Measurements from ENCODE around the gene NOX5.
"Not testable (repeated sequence)": the region's sequence is repeated elsewhere in the genome, so short reads cannot be mapped to it uniquely, and the experiment has no call there.

Gene NOX5, protein sequence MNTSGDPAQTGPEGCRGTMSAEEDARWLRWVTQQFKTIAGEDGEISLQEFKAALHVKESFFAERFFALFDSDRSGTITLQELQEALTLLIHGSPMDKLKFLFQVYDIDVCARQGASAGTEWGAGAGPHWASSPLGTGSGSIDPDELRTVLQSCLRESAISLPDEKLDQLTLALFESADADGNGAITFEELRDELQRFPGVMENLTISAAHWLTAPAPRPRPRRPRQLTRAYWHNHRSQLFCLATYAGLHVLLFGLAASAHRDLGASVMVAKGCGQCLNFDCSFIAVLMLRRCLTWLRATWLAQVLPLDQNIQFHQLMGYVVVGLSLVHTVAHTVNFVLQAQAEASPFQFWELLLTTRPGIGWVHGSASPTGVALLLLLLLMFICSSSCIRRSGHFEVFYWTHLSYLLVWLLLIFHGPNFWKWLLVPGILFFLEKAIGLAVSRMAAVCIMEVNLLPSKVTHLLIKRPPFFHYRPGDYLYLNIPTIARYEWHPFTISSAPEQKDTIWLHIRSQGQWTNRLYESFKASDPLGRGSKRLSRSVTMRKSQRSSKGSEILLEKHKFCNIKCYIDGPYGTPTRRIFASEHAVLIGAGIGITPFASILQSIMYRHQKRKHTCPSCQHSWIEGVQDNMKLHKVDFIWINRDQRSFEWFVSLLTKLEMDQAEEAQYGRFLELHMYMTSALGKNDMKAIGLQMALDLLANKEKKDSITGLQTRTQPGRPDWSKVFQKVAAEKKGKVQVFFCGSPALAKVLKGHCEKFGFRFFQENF

DNA sequence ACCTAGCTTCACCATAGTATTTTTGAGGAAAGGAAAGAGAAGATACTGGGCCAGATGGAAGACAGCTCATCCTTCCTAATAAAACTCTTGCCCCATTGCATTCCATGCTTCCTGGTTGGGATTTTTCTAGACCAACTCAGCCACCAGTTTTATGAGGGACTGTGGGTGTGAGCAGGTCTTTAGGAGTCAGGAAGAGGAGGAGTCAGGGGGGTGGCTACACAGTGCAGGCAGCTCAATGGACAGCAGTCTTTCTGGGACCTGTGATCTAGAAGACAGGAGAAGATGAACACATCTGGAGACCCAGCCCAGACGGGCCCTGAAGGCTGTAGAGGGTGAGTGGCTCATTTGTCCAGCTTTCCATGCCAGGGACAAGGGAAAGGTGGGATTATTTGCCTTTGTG is at the start of gene NOX5:
TSS of gene NOX5 (plus strand) at position 242 of the 400 bp plus-strand sequence. CDS start at position 283, 41 bp downstream.
- no peak for DNase-seq (ENCODE audit: low read depth in 2 of 2)

DNA sequence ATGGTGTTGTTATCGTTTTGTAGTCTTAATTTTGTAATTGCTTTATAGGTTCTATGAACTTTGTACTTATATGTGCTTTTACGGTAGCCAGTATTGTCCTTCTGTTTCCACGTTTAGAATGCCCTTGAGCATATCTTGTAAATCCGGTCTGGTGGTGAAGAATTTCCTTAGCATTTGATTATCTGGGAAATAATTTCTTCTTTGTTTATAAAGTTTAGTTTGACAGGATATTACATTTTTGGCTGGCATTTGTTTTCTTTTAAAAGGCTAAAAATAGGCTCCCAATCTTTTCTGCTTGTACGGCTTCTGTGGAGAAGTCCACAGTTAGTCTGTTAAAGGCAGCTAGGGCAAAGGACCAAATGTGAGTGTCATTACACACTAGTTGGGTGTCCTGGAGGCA is 47.5 kb upstream of the NOX5 start:
- no peak for DNase-seq (ENCODE audit: low read depth in 2 of 2)

DNA sequence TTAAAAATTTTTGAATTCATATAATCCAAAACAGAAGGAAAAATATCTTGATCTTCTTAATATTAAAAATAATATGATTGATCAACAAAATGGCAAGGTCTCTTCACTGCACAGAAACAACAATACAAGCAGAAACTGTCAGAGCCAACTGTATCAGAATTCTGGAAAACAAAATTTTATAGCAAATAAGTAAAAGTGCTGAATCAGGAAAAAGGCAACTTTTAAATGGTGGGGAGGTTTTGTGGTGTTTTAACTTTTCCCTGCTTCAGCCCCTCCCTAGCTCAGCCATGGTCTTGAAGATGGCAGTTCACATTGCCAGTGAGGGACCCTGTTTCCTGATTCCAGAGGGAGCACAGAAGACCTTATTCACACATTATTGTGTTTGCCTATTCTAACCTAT is 46.5 kb upstream of the NOX5 start:
- no peak for DNase-seq (ENCODE audit: low read depth in 2 of 2)

DNA sequence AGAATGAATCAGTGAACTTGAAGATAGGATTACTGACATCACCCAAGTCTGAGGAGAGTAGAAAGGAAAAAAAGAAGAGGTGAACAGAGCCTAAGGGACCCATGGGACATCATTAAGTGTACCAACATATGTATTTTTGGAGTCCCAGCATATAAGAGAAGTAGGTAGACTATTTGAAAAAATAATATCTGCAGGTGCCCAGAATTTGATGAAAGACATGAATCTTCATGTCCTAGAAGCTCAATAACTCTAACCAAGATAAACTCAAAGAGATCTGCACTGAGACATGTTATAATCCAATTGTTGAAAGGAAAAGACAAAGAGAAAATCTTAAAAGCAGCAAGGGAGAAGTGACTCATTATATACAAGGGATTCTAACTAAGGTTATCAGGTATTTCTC is 45.2 kb upstream of the NOX5 start:
- no peak for DNase-seq (ENCODE audit: low read depth in 2 of 2)

DNA sequence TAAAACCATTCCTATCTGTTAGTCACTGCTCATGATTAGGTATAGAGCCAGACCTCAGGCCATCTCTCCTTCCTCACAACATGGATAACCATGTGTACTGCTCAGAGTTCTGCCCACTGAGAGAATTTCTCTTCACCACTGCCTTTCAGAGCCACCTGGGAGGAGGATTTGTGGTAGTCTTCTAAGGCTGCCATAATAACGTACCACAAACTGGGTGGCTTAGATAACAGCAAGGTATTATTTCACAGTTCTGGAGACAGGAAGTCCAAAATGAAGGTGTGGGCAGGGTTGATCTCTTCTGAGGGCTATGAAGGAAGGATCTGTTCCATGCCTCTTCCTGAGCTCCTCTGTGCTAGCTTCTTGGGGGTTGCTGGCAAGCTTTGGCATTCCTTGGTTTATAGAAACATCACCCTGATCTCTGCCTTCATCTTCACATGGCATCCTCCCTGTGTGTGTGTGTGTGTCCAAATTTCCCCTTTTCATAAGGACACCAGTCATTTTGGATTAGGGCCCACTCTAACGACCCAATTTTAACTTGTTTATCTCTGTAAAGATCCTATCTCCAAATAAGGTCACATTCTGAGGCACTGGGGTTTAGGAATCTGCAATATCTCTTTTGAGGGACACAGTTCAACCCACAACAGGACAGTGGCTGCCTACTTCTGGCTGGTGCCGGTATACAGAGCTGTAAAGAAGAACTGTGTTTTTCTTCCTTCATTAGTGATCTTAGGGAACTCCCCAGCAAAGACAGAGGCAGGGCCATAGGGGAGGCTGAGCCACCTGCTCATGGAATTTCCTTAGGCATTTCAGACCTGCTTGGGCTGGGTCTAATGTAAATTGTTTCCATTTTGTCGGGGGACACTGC is 42.1 kb upstream of the NOX5 start:
- DNase-seq (ENCODE audit: low read depth in 2 of 2) = no peak

DNA sequence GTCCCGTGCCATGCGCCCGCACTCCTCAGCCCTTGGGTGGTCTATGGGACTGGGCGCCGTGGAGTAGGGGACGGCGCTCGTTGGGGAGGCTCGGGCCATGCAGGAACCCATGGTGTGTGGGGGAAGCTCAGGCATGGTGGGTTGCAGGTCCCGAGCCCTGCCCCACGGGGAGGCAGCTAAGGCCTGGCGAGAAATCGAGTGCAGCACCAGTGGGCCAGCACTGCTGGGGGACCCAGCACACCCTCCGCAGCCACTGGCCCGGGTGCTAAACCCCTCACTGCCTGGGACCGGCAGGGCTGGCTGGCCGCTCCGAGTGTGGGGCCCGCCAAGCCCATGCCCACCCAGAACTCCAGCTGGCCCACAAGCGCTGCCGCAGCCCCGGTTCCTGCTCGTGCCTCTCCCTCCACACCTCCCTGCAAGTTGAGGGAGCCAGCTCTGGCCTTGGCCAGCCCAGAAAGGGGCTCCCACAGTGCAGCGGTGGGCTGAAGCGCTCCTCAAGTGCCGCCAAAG is 38.8 kb upstream of the NOX5 start:
- not testable (repeated sequence) for DNase-seq (ENCODE audit: low read depth in 2 of 2)

DNA sequence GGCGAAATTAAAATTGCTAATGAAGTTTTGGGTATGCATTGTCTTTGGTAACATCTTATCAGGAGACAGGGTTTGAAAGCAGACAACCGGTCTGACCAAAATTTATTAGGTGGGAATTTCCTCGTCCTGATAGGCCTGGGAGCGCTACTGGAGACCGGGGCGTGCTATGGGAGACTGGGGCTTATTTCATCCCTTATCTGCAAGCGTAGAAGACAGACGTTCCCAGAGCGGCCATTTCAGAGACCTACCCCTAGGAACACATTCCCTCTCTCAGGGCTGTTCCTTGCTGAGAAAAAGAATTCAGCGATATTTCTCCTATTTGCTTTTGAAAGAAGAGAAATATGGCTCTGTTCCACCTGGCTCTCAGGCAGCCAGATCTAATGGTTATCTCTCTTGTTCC is 37.1 kb upstream of the NOX5 start:
- not testable (repeated sequence) for DNase-seq (ENCODE audit: low read depth in 2 of 2)

DNA sequence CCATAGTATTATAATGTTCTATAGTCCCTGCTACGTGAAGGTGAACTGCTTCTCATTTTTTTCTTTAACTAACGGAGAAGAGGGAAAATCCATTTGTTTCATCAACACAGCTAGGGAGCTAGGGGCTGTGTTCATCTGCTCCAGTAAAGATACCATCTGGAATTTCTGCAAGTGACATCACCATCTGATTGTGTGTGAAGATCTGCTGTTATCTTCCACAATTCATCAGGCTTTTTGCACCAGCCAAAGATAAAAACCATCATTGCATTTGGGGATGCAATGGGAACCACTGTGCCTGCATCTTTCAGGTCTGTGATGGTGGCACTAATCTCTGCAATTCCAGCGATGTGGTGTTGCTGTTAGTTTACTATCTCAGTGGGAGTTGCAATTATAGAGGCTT is 35.5 kb upstream of the NOX5 start:
- DNase-seq (ENCODE audit: low read depth in 2 of 2) = no peak

DNA sequence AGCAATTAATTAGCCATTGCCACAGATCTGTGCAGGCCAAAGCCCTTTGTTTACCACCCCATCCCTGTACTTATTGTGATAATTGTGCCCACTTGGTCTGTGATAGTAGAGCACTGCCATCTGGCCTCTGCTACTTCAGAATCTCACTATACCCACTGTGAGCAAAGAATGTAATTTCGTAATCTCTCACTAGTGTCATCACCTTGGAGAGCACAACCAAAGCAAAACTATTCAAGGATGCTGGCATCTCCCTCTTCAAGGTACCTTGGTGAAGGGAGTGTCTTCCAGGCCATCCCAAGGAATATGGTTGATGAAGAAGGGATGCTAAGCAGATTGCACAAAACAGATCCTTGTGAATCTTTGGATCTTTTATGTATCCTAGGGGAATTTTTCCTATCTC is 34.7 kb upstream of the NOX5 start:
- DNase-seq (ENCODE audit: low read depth in 2 of 2) = no peak

DNA sequence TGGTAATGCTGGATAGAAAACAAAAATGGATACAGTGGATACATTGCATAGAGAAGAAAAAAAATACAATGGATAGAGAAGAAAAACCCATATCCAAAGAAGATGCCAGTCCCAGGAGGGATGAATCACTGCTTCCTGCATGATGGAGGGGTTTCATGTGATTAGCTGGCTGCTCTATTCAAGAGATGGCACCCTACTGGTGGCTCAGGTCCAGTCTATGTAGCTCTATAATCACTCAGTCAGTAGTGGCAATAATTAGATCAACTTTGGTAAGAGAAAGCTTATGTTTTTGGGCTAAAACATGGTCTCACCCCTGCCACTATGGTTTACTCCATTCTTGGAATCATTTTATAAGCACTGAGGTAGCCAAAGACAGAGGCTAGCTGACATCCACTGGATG is 33.7 kb upstream of the NOX5 start:
- no peak for DNase-seq (ENCODE audit: low read depth in 2 of 2)

DNA sequence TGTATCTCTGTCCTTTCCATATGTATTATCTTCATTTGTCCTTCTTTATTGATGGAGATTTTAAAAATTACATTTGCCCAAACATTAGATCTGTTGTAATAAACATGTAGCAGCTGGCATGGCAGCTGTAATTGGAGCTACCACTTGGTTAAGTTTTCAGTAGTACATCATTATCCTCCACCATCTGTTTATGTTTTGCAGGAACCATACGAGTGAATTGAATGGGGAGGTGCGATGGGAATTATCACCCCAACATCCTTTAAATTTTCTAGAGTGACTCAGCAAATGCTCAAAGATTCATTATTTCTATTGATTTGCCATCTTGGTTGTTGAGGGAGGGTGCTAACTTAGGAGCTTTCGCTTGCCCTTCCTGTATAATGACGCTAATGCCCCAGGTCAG is 32.6 kb upstream of the NOX5 start:
- DNase-seq (ENCODE audit: low read depth in 2 of 2) = no peak

DNA sequence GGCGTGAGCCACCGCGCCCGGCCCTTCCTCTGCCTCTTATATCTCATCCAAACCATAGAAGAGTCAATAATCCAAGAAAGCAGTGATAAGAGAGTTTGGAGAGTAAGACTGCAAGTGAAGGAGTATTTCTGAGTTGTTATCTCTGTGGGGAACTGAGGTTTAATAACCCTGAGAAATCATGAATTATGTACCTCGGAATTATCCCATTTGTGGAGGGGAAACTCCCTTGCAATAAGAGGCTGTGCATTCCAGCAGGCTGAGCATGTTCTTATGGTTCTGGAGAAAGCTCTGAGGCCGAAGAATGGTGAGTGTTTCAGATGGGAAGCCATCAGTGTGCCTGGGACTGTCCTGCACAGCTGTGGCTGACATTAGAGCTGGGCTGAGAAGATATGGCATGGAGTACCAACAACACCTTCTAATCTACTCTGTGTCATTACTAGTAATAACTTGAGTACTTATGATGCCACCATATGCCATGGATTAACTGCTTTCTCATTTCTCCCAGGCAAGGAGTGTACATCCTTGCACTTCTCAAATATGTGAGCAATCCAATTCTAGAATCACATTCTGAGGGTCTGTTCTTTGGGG is 31.4 kb upstream of the NOX5 start:
- DNase-seq (ENCODE audit: low read depth in 2 of 2) = no peak

DNA sequence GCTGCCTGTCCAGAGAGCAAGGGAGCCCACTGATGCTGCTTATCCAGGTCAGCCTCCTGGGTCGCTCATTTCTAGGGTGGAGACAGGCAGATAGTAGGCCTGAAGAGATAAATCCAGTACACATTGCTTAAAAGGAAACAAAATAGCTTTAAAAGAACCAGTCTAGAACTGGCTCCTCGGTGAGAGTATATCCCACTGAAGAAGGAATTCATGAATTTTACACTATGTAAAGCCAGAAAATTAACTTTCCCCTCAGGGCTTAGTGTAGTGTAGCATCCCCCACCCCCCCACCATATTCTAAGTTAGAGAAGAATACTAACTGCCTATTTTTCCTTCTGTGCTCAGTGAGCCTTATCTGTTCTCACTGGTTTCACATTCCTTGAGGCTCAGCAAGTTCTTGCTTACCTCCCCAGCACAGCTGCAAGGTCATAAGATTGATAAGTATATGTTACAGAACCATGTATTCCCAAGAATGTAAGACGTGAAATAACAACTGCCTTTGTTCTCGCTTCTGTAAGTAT is 30.5 kb upstream of the NOX5 start:
- no peak for DNase-seq (ENCODE audit: low read depth in 2 of 2)

DNA sequence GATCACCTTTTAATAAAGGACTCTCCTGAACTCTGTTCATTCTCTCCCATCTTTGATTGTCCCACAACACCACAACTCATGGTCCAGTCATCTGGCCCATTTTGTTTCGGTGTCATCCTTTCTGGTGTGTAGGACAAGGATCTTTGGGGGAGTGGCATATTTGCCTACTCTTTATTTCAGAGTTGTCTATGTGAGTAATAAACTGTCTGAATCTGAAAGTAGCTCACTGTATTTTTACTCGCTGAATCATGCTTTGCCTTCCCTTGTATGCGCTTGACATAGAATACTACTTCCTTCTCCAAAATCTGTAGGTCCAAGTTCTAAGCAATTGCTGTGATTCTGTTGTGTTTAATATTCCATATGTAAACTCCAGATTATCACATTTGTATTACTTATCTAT is 29.9 kb upstream of the NOX5 start:
- DNase-seq (ENCODE audit: low read depth in 2 of 2) = no peak

DNA sequence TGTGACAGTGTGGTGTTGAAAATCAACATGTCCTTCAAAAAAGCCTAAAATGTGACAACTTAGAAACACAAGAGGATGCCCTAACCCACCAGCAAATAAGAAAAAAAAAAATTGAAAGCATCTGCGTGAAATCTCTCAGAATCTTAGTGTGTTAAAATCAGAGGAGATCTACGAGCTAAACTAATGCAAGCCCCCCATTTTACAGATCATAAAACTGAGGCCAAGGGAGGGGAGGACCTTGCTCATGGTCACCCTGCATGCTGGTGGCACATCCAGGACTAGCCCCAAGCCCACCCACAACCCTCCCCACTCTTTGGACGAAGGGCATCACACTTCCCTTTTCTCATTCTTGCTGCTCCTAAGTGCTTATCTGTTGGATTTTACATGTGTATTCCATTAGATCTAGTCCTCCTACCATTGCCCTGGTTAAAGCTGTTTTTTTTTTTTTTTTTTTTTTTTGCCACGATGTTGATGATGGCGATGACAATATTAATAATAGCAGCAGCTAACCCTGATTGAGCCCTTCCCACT is 29.1 kb upstream of the NOX5 start:
- no peak for DNase-seq (ENCODE audit: low read depth in 2 of 2)

DNA sequence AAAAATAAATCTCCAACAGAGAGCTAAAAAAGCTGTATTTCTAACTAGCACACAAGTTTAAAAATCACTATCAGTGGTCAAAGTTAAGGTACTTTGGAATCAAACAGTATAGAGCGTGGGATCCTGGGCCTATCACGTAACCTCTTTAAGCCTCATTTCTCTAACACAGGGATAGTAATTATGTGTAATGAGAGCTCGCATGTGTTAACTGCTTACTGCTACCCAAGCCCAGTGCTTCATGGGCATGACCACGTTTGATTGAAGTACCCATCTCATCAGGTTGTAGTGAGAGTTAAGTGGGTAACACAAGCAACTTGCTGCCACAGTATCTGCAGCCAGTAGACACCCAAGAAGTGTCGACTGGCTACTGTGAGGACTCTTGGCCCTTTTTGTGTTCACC is 28.2 kb upstream of the NOX5 start:
- DNase-seq (ENCODE audit: low read depth in 2 of 2) = no peak

DNA sequence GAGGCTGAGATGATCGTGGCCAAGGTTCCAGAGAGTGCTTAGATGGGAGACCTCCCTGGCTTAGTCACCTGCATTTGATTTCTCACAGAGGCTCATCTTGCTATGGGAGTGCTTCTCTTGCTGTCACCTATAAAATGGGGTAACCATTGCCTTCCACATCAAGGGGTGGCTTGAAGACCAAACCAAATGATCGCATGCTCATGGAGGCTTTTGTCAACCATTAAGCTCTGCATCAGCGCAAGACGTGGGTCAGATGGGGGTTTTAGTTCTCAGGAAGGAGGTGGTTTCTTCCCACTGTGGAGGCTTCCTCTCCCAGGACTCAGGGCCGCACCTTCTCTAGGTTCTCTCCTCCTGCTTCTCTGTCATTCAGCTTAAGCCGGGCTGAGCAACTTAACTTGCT is 27.4 kb upstream of the NOX5 start:
- no peak for DNase-seq (ENCODE audit: low read depth in 2 of 2)

DNA sequence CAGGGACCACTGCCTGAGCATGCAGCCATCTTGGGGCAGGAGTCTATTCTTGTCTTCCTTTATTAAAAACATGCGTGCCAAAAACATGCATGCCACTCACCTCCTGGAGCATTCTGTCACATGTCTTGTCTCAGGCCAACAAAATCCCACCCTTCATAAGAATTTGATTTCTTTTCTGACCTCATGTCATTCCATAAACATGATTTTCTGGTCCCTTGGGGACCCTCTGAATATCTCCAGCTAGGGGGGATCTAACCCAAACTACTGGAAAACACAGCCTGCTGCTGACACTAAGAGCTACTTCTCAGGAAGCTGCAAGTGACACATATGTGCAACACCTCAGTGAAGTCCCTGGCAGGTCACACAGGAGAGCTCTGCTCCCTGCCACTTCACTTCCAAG is 26.8 kb upstream of the NOX5 start:
- DNase-seq (ENCODE audit: low read depth in 2 of 2) = no peak

DNA sequence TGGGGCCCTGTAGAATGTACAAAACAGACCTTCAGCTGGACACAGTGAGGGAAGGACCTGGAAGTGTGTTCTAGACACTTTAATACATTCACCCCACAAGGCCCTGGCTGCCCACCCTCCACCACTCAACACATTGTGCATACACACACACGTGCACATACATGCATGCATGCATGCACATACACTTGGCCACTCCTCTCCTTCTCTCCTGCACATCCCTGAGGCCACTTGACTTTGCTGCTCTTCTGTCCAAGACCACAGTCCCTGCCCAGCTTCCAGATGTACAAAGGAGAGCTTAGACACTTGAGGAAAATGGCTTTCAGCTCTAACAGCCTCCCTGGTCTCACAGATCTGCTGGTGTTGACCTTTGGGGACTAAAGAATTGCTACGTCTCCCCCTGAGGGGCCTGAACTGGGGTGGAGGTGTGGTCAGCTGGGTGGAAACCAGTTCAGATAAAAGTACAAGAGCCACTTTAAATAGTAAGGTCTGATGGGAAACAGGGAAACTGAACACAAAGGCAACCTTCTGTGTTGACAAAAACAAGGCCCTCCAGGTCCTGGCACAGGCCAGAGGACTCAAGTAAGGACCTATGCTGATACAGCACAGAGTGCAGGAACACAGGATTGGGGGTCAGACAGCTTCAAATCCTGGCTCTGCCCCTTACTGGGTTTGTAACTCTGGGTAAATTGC is 24.8 kb upstream of the NOX5 start:
- no peak for DNase-seq (ENCODE audit: low read depth in 2 of 2)

DNA sequence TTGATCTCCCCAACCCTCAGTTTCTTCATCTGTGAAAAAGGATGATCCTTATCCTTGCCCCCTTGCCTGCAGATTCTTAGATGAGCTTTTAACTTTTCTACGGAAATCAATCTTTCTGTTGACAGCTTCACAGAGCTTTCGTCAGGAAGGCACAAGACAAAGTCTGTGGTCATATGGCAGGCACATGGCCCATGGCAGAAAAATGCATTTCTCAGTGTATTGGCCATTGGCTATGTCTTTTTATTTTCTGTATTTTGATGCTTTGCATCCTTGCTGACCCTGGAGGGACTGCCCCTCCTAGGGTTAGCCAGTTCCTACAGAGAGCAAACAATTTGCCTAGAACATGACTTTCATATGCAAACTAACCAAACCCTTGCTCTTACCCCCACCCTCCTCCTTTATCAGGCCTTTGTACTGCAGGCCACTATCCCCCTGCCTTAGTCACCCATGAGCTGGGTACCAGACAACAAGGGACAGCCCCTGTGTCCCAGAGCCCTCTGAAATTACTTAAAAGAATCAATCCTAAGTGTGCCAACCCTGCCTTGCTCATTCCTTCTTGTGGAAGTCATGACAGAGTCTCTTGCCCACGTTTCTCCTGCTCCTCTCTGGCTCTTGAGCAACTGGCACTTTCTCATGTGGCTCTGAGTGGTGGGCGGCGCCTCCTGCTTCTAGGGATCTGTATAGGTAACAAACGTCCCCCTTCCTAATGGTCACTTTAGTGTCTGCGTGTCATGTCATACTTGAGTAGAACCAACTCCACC is 24.1 kb upstream of the NOX5 start:
- no peak for DNase-seq (ENCODE audit: low read depth in 2 of 2)
